Measurements from ENCODE around the gene BRIP1.

Gene BRIP1

DNA sequence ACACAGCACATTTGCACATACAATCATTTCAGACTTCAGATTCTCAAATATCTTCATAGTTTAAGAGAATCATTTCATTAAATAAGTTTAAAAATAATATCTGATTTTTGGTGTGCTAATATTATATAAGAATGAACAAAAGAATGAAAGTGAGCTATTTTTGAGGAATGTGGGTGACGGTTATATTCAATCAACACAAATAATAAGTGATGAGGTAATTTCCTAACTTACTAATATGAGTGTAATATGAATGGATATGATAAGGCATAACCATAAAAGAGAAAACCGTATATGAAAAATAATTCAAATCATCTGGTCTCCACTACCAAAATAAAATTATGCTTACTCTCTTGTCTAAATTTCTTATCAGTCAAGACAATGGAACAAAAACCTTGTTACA lies 203.9 kb downstream of the BRIP1 start:
- no peak for DNase-seq

GRCh38 chr17:61658183-61658582 lies 205.1 kb downstream of the BRIP1 start:
- DNase-seq, result no peak

- no peak for DNase-seq
These were observed 206.0 kb downstream of the BRIP1 start for GRCh38 chr17:61657338-61657737.

DNA sequence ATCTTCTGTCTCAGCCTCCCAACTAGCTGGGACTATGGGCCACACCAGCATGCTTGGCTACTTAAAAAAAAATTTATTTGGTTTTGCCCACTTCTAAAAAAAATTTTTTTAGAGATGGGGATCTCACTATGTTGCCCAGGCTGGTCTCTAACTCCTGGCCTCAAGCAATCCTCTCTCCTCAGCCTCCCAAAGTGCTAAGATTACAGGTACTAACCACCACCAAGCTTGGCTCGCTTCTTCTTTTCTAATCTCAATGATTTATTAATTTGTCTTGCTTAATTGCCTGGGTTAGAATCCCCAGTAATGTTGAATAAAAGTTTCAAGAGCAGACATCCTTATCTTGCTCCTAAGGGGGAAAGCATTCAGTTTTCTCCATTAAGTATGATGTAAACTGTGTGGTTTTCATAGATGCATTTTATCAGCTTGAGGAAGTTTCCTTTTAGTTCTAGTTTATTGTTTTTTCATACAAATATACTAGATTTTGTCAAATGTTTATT lies 206.6 kb downstream of the BRIP1 start:
- no peak for DNase-seq

GRCh38 chr17:61650749-61651148 lies 212.6 kb downstream of the BRIP1 start:
- no peak for DNase-seq

DNA sequence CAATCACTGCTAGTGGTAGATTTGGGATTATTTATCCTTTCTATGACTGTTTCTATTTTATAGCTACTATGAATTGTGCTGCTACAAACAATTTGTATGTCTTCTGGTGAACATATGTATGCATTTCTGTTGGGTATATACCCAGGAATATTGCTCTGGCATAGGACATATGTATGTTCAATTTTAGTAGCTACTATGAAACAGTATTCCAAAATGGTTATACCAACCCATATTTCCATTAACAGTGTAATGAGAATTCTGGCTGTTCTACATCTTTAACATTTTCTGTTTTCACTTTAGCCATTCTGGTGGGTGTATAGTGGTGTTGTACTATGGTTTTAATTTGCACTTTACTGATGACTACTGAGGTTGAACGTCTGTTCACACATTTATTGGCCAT lies 214.7 kb downstream of the BRIP1 start:
- no peak for DNase-seq

- no peak for DNase-seq
These were observed 216.3 kb downstream of the BRIP1 start for GRCh38 chr17:61647047-61647446.

GRCh38 chr17:61646482-61646881 lies 216.8 kb downstream of the BRIP1 start:
- no peak for DNase-seq

GRCh38 chr17:61645920-61646319 lies 217.4 kb downstream of the BRIP1 start:
- no peak for DNase-seq

GRCh38 chr17:61644800-61645774 lies 218.2 kb downstream of the BRIP1 start:
- DNase-seq, result no peak

GRCh38 chr17:61642768-61643167 lies 220.6 kb downstream of the BRIP1 start:
- DNase-seq, result no peak

DNA sequence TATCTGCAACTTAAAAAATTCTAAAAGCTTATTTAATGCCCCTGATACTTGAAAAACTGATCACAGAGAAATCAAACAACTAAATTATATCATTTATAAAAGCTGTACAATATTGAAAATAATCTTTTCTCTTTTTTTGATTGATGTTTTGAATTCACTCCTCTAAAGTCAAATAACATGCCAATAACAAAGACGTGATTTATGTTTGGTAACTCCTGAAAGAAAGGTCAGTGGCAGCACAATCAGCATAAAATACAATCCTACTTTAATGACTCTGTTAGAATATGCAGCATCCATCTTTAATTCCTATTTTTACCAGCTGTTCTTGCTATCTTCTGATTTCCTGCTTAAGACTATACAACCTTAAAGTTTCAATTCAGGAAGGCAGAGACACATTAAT lies 221.6 kb downstream of the BRIP1 start:
- DNase-seq, result no peak

DNA sequence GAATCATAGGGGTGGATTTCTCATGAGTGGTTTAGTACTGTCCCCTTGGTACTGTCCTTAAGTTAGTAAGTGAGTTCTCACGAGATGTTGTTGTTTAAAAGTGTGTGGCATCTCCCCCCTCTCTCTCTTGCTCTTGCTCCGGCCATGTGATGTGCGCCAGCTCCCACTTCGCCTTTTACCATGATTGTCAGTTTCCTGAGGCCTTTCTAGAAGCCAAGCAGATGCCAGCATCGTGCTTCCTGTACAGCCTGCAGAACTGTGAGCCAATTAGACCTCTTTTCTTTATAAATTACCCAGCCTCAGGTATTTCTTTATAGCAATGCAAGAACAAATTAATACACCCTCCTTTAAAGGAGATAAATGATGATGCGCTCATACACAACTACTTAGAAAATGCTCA lies 222.2 kb downstream of the BRIP1 start:
- DNase-seq, result no peak

GRCh38 chr17:61639818-61640217 lies 223.5 kb downstream of the BRIP1 start:
- no peak for DNase-seq

GRCh38 chr17:61638087-61638486 lies 225.2 kb downstream of the BRIP1 start:
- DNase-seq, result no peak

- no peak for DNase-seq
These were observed 227.4 kb downstream of the BRIP1 start for GRCh38 chr17:61635913-61636432.

GRCh38 chr17:61634942-61635538 lies 228.3 kb downstream of the BRIP1 start:
- no peak for DNase-seq

DNA sequence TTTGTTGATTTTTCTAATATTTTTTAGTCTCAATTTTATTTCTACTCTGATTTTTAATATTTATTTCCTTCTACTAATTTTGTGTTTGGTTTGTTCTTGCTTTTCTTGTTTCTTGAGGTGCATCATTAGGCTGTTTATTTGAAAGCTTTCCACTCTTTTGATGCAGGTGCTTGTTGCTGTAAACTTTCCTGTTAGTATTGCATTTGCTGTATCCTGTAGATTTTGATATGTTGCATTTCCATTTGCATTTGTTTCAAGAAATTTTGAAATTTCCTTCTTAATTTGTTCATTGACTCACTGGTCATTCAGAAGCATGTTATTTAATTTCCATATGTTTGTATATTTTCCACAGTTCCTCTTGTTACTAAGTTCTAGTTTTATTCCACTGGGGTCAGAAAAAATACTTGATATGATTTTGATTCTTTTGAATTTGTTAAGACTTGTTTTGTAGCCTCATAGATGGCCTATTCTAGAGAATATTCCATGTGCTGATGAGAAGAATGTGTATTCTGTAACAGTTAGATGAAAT lies 229.3 kb downstream of the BRIP1 start:
- no peak for DNase-seq

- DNase-seq, result no peak
These were observed 230.5 kb downstream of the BRIP1 start for GRCh38 chr17:61632826-61633225.

DNA sequence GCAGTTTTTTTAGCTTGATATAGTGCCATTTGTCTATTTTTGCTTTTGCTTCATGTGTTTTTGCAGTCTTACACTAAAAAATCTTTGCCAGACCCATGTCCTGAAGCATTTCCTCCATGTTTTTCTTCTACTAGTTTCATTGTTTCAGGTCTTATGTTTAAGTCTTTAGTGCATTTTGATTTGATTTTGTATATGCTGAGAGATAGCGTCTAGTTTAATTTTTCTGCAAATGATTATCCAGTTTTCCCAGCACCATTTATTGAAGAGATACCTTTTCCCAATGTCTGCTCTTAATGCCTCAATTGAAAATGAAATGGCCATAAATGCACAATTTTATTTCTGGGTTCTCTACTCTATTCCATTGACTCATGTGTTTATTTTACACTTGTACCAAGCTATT lies 231.5 kb downstream of the BRIP1 start:
- DNase-seq, result no peak
